Activated naive CD4-positive, alpha-beta T cell treated with anti-CD3 and anti-CD28 coated beads, Interleukin-2, amount 10 ng/mL, durations not matched to agents 7 days and 5 days (primary cell): ENCODE data around the gene CACNA1F.

ENCODE experiments used
- CTCF ChIA-PET: fragments of 350-600 bp; sonication (Branson Sonifier 250); formaldehyde crosslinking; loops from one replicate; lab custom pipeline; 2021; ENCODE audit warnings: antibody characterized with exemption; lab: Charles Lee
- DNase-seq: peaks from one replicate; pipeline ENCODE4 v3.0.0-alpha.2; 2020
- H3K27ac Mint-ChIP-seq: one replicate; pipeline ENCODE4 v1.8.0; 2021; ENCODE audit warnings: mild to moderate bottlenecking, moderate library complexity, mixed read lengths
- H3K27me3 Mint-ChIP-seq: one replicate; pipeline ENCODE4 v1.8.0; 2021; ENCODE audit warnings: mild to moderate bottlenecking, mixed read lengths
- H3K36me3 Mint-ChIP-seq: one replicate; pipeline ENCODE4 v1.8.0; 2021; ENCODE audit warnings: mixed read lengths
- H3K4me1 Mint-ChIP-seq: one replicate; pipeline ENCODE4 v1.8.0; 2021; ENCODE audit warnings: mixed read lengths
- H3K4me3 Mint-ChIP-seq: one replicate; pipeline ENCODE4 v1.8.0; 2021; ENCODE audit warnings: mild to moderate bottlenecking, moderate library complexity, mixed read lengths
- H3K9me3 Mint-ChIP-seq: one replicate; pipeline ENCODE4 v1.8.0; 2021; ENCODE audit warnings: mixed read lengths

CACNA1F gene

GRCh38 chrX:49163555-49164419 is 69.4 kb downstream of the CACNA1F start:
- peaks cover 39% of the 10 kb centered on the region for H3K4me1 Mint-ChIP-seq
- CTCF ChIA-PET: interaction anchor here (0.9 to 1.5 kb wide), 2 partner anchors 8 to 22 kb away, joined by 3 to 4 read pairs; no protein-coding TSS in a partner anchor
- H3K9me3 Mint-ChIP-seq: no peaks in the 10 kb centered on the region
- peak; percentile 85 for DNase-seq
- H3K4me3 Mint-ChIP-seq: peak overlapping the region; percentile 76
- H3K27ac Mint-ChIP-seq: peak overlapping the region; percentile 90
- H3K36me3 Mint-ChIP-seq: no peaks in the 10 kb centered on the region
- H3K27me3 Mint-ChIP-seq: peaks cover 12% of the 10 kb centered on the region

GRCh38 chrX:49162620-49163019 is 70.5 kb downstream of the CACNA1F start, which contains the start of gene MAGIX:
MAGIX (plus strand) TSS chrX:49162758; CDS start chrX:49162890, 132 bp downstream.
- Mint-ChIP-seq H3K4me1 (peaks cover 34% of the 10 kb centered on the region), H3K36me3 (no peaks in the 10 kb centered on the region), H3K4me3 (peak within 1 kb of the TSS; percentile 76), H3K9me3 (no peaks in the 10 kb centered on the region), H3K27me3 (peaks cover 23% of the 10 kb centered on the region), H3K27ac (peak within 1 kb of the TSS; percentile 37)
- DNase-seq: no peak
- CTCF ChIA-PET: no interaction called here

- CTCF ChIA-PET: interaction anchor here (0.9 to 1.4 kb wide), 3 partner anchors 19 to 31 kb away, joined by 3 to 4 read pairs (median 4); no protein-coding TSS in a partner anchor
- Mint-ChIP-seq H3K27me3 (peaks cover 23% of the 10 kb centered on the region), H3K36me3 (no peaks in the 10 kb centered on the region), H3K9me3 (no peaks in the 10 kb centered on the region), H3K27ac (peak overlapping the region; percentile 37), H3K4me1 (peaks cover 27% of the 10 kb centered on the region), H3K4me3 (no peak overlapping the region)
- no peak for DNase-seq
Measured at GRCh38 chrX:49161632-49162031, 71.5 kb downstream of the CACNA1F start.

GRCh38 chrX:49160908-49161307 is 72.2 kb downstream of the CACNA1F start:
- peaks cover 23% of the 10 kb centered on the region for H3K27me3 Mint-ChIP-seq
- H3K27ac Mint-ChIP-seq: no peak overlapping the region
- H3K4me3 Mint-ChIP-seq: no peak overlapping the region
- CTCF ChIA-PET: interaction anchor here (1.0 to 1.4 kb wide), 2 partner anchors 18 to 27 kb away, joined by 3 to 4 read pairs; no protein-coding TSS in a partner anchor
- no peak for DNase-seq
- H3K9me3 Mint-ChIP-seq: no peaks in the 10 kb centered on the region
- H3K36me3 Mint-ChIP-seq: no peaks in the 10 kb centered on the region
- H3K4me1 Mint-ChIP-seq: peaks cover 29% of the 10 kb centered on the region

GRCh38 chrX:49157194-49157593 is 75.9 kb downstream of the CACNA1F start:
- CTCF ChIA-PET: no interaction called here
- H3K4me3 Mint-ChIP-seq: no peak overlapping the region

GRCh38 chrX:49155900-49156837 is 77.0 kb downstream of the CACNA1F start:
- Mint-ChIP-seq H3K27me3 (peaks cover 23% of the 10 kb centered on the region), H3K27ac (peak overlapping the region; percentile 96), H3K36me3 (no peaks in the 10 kb centered on the region), H3K4me3 (peak overlapping the region; percentile 93), H3K4me1 (peaks cover 21% of the 10 kb centered on the region), H3K9me3 (no peaks in the 10 kb centered on the region)
- CTCF ChIA-PET: interaction anchor here (0.8 to 1.9 kb wide), 6 partner anchors 8 to 37 kb away, joined by 3 to 21 read pairs (median 4); no protein-coding TSS in a partner anchor
- DNase-seq: peak; percentile 89

More at GRCh38 chrX:49157194-49157593, 75.9 kb downstream of the CACNA1F start:
- no peak for DNase-seq
- Mint-ChIP-seq H3K27ac (peak overlapping the region; percentile 42), H3K27me3 (peaks cover 23% of the 10 kb centered on the region), H3K9me3 (no peaks in the 10 kb centered on the region), H3K36me3 (no peaks in the 10 kb centered on the region), H3K4me1 (peaks cover 21% of the 10 kb centered on the region)

- no peaks in the 10 kb centered on the region for H3K9me3 Mint-ChIP-seq
- peaks cover 21% of the 10 kb centered on the region for H3K4me1 Mint-ChIP-seq
- peak overlapping the region; percentile 96 for H3K27ac Mint-ChIP-seq
- peak overlapping the region; percentile 93 for H3K4me3 Mint-ChIP-seq
- peak; percentile 60 for DNase-seq
- CTCF ChIA-PET: interaction anchor here (0.8 to 1.9 kb wide), 6 partner anchors 9 to 38 kb away, joined by 3 to 21 read pairs (median 4); no protein-coding TSS in a partner anchor
- no peaks in the 10 kb centered on the region for H3K36me3 Mint-ChIP-seq
- H3K27me3 Mint-ChIP-seq: peaks cover 20% of the 10 kb centered on the region
Measured at GRCh38 chrX:49155243-49155899, 77.8 kb downstream of the CACNA1F start.
